HT-29 (cell line): ENCODE results near the gene CNTN4. TPM values are rescaled to one million over a fixed set of nuclear protein-coding genes. Genes with fewer than 3 reads are reported as not detected.

ENCODE experiments used
- DNase-seq: peaks from one replicate; pipeline ENCODE4 v3.0.0-alpha.2; 2015; ENCODE audit warnings: low spot score
- total RNA-seq: library from RNA; depleted of rRNA; stranded (reverse); fragments of >200 nt; shearing (Covaris generic); gene quantifications from 2 replicates; pipeline ENCODE4 v1.2.3, GENCODE V29; 2014

CNTN4 gene
- total RNA-seq, 1 experiment from 2014 or later = not detected

GRCh38 chr3:3023111-3023745, 924.6 kb downstream of the CNTN4 start:
- no peak for DNase-seq

- DNase-seq = no peak
Observed at GRCh38 chr3:3027976-3028567, 929.4 kb downstream of the CNTN4 start.

DNA sequence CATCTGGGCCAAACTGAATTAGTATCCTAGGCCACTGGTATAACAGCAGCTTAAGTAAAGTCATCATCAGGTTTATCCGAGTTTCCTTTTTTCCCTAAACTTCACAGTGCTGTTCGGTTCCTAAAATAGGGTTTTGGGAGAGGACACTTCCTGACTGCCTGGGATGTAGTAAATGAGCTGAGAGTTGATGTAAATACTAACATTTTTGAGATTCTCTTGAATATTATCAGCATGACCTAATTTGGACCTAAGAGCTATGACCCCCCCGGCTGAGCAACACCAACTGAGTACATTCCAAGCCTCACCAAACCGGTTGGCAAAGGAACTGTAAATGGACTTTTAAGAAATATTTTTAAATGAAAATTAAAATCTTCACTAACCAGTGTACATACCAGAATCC, 932.7 kb downstream of the CNTN4 start:
- DNase-seq = no peak

- DNase-seq = no peak
Observed at GRCh38 chr3:3037156-3037555, 938.5 kb downstream of the CNTN4 start.

- no peak for DNase-seq
Observed at GRCh38 chr3:3038201-3038991, 939.7 kb downstream of the CNTN4 start.

- no peak for DNase-seq
Observed at GRCh38 chr3:3053974-3054373, 955.3 kb downstream of the CNTN4 start.

GRCh38 chr3:3059645-3060044, 961.0 kb downstream of the CNTN4 start:
- DNase-seq = no peak

DNA sequence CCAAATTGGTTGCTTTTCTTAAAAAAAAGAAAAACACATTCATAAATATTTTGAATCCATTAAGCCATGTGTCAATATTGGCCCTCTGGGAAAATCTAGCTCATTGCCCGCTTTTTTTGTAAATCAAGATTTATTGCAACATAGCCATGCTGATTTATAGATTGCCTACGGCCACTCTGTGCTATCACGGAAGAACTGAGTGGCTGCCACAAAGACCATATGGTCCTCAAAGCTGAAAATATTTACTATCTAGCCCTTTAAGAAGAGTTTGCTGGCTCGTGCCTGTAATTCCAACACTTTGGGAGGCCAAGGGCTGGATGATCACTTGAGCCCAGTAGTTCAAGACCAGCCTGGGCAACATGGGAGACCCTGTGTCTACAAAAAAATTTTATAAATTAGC, 965.6 kb downstream of the CNTN4 start:
- DNase-seq = no peak

DNA sequence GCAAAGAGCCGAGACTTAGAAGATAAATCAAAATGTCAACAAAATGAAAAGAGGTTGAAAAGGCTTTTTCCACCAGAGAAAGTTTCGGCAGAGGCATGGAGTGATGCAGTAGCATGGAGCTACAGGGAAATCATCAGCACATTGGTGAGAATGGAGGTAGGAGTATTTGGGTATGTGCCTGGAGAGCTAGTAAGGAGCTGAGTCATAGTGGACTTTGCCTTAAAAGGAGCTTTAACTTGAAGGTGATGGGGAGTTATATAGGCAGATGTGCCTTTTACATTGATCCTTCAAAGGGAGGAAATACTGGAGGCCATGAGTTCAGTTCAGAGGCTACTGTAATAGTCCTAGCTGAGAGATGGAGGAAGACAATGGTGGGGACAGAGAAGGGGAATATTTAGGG, 967.2 kb downstream of the CNTN4 start:
- peak; percentile 21 for DNase-seq

- DNase-seq = no peak
Observed at GRCh38 chr3:3066378-3066777, 967.7 kb downstream of the CNTN4 start.

DNA sequence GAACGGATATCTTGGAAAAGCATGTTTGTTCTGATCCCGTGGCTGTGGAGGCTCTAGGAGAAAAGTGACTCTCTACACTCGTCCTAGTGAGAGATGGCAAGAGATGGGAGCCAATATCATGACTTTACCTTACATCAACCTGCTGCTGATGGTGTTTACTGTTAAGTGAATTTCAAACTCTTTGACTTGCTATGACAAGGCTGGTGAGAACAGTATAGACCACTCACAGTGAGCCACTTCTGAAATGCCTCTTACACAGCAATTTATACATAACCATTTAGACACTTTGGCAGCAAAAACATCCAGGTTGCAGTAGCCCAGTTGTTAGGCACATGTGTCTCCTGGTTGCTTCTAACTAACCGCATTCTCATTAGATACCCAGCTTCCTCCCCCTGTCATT, 968.2 kb downstream of the CNTN4 start:
- no peak for DNase-seq

GRCh38 chr3:3068358-3068881, 969.8 kb downstream of the CNTN4 start:
- DNase-seq = no peak

GRCh38 chr3:3069723-3070122, 971.1 kb downstream of the CNTN4 start:
- DNase-seq = no peak

DNA sequence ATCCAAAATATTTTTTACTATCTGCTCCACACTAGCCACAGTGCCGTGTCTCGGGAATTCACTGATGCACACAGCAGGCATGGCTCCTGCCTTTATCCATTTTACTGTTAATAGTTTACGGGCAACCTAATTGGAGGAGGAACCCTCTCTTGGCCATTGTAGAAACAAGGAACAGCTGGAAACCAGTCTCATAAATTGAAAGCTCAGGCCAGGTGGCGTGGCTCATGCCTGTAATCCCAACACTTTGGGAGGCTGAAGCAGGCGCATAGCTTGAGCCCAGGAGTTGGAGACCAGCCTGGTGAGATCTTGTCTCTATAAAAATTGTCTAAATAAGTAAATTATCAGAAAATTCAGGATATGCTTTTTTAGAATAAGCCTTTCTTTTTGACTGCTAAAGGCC, 972.5 kb downstream of the CNTN4 start:
- DNase-seq = no peak

- DNase-seq = no peak
Observed at GRCh38 chr3:3074551-3075257, 976.0 kb downstream of the CNTN4 start.

DNA sequence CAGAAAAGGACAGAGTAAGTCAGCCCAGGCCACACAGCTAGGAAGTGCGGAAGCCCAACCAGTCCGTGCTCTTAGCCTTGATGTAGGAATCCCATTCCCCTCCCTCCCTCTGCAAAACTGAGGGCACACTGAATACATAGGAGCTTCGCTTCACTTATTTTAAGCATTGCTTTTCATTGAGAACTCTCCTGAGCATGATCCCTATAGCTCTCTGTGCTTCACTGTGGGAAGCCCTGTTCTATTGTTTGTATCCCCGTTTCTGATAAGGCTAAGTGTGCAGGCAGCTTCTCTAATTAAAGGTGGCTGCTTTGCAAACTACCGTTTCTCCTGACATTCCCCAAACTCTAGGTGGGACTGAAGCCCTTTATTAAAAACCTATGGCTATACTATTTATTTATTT, 981.6 kb downstream of the CNTN4 start:
- no peak for DNase-seq

DNA sequence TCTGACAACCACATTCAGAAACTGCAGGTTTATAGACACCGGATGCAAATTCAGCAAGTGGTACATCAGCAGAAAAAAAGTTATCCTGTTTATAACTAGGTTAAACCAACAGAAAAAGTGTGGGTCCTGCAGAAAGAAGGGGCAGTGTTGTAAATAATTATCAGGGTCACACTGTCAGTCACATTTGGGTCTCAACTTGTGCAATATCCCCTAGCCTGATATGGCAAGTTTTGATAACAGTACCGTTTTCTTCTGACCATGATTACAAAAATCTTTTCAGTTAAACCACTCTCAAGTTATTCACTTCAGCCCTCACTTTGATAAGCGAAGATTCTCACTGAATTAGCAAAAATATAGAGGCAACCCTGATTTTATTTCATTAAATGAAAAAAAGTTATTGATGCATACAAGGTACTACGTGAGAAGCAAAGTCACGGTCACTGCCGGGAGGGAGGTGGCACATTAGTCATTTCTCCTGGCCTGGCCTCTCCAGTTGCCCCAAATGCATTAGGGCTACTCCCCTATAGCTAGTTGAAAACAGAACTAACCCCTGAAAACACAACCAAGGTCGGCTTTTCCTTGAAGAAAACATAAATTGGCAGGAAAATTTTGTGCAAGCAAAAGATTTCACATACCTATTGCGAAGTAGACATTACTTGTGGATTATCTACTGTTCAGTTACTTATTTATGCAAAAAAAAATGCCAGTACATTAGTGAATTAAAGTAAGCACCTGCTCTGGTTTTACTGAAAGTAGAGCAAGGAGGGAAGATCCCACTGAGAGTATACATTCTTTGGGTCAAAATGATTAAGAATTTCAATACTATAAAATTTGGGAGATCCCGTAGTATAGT, 982.9 kb downstream of the CNTN4 start:
- DNase-seq = no peak

- DNase-seq = no peak
Observed at GRCh38 chr3:3082234-3082924, 983.7 kb downstream of the CNTN4 start.

GRCh38 chr3:3084890-3085289, 986.2 kb downstream of the CNTN4 start:
- no peak for DNase-seq

- DNase-seq = no peak
Observed at GRCh38 chr3:3085782-3086181, 987.1 kb downstream of the CNTN4 start.
